KMS-11 (cell line): ENCODE results near the gene RPN2.

Experiments used
- H2AFZ ChIP-seq: fragments of 200-600 bp; sonication (generic); 2 replicates; pipeline ENCODE4 v1.6.1; 2016; ENCODE audit warnings: antibody characterized with exemption, mixed run types, low read depth
- H3K27ac ChIP-seq: fragments of 200-600 bp; sonication (generic); 2 replicates; pipeline ENCODE4 v1.6.1; 2016; ENCODE audit warnings: mild to moderate bottlenecking, mixed run types
- H3K27me3 ChIP-seq: fragments of 200-600 bp; sonication (generic); 2 replicates; pipeline ENCODE4 v1.6.1; 2017; ENCODE audit warnings: mild to moderate bottlenecking, low read depth, mixed run types, moderate library complexity; ENCODE audit not compliant: insufficient read depth
- H3K36me3 ChIP-seq: fragments of 200-600 bp; sonication (generic); 2 replicates; pipeline ENCODE4 v1.6.1; 2017; ENCODE audit warnings: mild to moderate bottlenecking, mixed run types; ENCODE audit not compliant: insufficient read depth
- H3K4me1 ChIP-seq: fragments of 200-600 bp; sonication (generic); 2 replicates; pipeline ENCODE4 v1.6.1; 2016; ENCODE audit warnings: mild to moderate bottlenecking, low read depth, mixed run types; ENCODE audit not compliant: poor library complexity, severe bottlenecking
- H3K4me2 ChIP-seq: fragments of 200-600 bp; sonication (generic); 2 replicates; pipeline ENCODE4 v1.7.0; 2016; ENCODE audit warnings: mild to moderate bottlenecking, mixed run types
- H3K4me3 ChIP-seq: fragments of 200-600 bp; sonication (generic); IDR thresholded peaks from 2 replicates; pipeline ENCODE4 v1.6.1; 2017; ENCODE audit warnings: low read depth, low read length, mixed read lengths; ENCODE audit not compliant: insufficient read depth
- H3K79me2 ChIP-seq: fragments of 200-600 bp; sonication (generic); 2 replicates; pipeline ENCODE4 v1.6.1; 2016; ENCODE audit warnings: low read depth, mixed run types; ENCODE audit not compliant: insufficient read depth
- H3K9ac ChIP-seq: fragments of 200-600 bp; sonication (generic); 2 replicates; pipeline ENCODE4 v1.6.1; 2016; ENCODE audit warnings: mild to moderate bottlenecking, mixed run types
- H4K20me1 ChIP-seq: fragments of 200-600 bp; sonication (generic); 2 replicates; pipeline ENCODE4 v1.6.1; 2016; ENCODE audit warnings: mild to moderate bottlenecking, mixed run types; ENCODE audit not compliant: insufficient read depth
- TF ChIP-seq, protein P1 (sequence below): fragments of 200-600 bp; sonication (generic); conservative IDR thresholded peaks from 2 replicates; pipeline ENCODE4 v1.6.1; 2017; ENCODE audit warnings: low read depth, mild to moderate bottlenecking, antibody characterized with exemption, low read length, moderate library complexity, mixed read lengths

Gene RPN2

DNA sequence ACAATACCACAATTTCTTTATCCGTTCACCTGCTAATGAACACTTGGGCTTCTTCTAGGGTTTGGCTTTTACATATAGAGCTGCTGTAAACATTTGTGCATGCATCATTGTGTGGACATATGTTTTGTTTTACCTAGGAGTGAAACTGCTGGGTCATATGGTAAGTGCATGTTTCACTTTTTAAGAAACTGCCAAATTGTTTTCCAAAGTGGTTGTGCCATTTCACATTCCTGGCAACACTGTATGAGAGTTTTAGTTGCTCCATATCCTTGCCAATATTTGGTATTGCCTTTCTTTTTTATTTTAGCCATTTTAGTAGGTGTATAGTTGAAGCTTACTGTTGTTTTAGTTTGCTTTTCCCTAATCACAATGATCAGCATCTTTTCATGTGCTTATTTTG, 14.1 kb upstream of the RPN2 start:
- Histone ChIP-seq H3K4me3 (no peak overlapping the region), H3K9ac (no peak overlapping the region), H3K4me2 (no peak overlapping the region), H3K4me1 (peaks cover 8% of the 10 kb centered on the region), H3K79me2 (no peaks in the 10 kb centered on the region), H3K36me3 (no peaks in the 10 kb centered on the region), H3K27me3 (no peaks in the 10 kb centered on the region), H4K20me1 (no peaks in the 10 kb centered on the region), H2AFZ (no peak overlapping the region), H3K27ac (no peak overlapping the region)
- TF ChIP-seq, protein P1, sequence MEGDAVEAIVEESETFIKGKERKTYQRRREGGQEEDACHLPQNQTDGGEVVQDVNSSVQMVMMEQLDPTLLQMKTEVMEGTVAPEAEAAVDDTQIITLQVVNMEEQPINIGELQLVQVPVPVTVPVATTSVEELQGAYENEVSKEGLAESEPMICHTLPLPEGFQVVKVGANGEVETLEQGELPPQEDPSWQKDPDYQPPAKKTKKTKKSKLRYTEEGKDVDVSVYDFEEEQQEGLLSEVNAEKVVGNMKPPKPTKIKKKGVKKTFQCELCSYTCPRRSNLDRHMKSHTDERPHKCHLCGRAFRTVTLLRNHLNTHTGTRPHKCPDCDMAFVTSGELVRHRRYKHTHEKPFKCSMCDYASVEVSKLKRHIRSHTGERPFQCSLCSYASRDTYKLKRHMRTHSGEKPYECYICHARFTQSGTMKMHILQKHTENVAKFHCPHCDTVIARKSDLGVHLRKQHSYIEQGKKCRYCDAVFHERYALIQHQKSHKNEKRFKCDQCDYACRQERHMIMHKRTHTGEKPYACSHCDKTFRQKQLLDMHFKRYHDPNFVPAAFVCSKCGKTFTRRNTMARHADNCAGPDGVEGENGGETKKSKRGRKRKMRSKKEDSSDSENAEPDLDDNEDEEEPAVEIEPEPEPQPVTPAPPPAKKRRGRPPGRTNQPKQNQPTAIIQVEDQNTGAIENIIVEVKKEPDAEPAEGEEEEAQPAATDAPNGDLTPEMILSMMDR = no peak

DNA sequence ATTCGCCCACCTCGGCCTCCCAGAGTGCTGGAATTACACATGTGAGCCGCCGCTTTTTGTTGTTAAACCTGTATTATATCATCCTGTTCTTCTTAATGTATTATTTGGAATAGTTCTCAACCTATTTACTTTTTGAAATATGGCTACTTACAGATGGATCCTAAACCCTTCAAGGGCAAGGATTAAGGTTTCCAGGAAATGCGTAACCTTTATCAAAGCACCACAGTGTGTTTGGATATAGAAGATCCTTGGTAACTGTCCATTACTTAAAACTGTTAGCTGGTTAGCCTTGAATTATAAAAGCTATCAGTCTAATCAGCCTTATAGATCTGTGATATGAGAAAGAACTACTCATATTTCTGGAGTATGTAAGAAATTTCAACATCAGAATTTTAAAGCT, 12.3 kb upstream of the RPN2 start:
- no peaks in the 10 kb centered on the region for H4K20me1 ChIP-seq
- H3K79me2 ChIP-seq = no peaks in the 10 kb centered on the region
- no peaks in the 10 kb centered on the region for H3K36me3 ChIP-seq
- H3K27me3 ChIP-seq = no peaks in the 10 kb centered on the region
- H3K4me1 ChIP-seq = peaks cover 13% of the 10 kb centered on the region
- no peak overlapping the region for H3K4me2 ChIP-seq
- H3K4me3 ChIP-seq = no peak overlapping the region
- H3K27ac ChIP-seq = no peak overlapping the region
- H3K9ac ChIP-seq = no peak overlapping the region
- no peak overlapping the region for H2AFZ ChIP-seq
- TF ChIP-seq, protein P1 = no peak

DNA sequence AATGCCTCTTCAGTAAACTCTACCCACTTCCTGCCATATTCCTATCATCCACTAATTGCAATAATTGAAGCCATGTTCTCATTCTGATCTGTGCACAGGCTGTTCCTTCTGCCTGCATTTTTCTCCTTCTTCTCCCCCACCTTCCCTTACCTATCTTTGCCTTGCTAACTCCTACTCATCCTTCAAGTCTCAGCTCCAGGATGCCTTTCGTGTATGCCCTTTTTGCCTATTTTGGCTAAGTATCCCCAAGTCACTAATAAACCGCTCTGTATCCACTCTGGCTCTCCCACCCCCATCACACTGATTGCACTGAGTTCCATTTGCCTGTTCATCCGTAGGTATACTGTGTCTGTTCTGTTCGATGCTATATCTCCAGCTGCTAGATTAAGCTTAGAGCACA, 6.3 kb upstream of the RPN2 start:
- Histone ChIP-seq H3K27me3 (no peaks in the 10 kb centered on the region), H3K36me3 (no peaks in the 10 kb centered on the region), H4K20me1 (no peaks in the 10 kb centered on the region), H3K4me3 (no peak overlapping the region), H3K27ac (no peak overlapping the region), H3K79me2 (no peaks in the 10 kb centered on the region), H2AFZ (no peak overlapping the region), H3K4me2 (no peak overlapping the region), H3K9ac (no peak overlapping the region), H3K4me1 (peaks cover 15% of the 10 kb centered on the region)
- TF ChIP-seq, protein P1 = no peak

DNA sequence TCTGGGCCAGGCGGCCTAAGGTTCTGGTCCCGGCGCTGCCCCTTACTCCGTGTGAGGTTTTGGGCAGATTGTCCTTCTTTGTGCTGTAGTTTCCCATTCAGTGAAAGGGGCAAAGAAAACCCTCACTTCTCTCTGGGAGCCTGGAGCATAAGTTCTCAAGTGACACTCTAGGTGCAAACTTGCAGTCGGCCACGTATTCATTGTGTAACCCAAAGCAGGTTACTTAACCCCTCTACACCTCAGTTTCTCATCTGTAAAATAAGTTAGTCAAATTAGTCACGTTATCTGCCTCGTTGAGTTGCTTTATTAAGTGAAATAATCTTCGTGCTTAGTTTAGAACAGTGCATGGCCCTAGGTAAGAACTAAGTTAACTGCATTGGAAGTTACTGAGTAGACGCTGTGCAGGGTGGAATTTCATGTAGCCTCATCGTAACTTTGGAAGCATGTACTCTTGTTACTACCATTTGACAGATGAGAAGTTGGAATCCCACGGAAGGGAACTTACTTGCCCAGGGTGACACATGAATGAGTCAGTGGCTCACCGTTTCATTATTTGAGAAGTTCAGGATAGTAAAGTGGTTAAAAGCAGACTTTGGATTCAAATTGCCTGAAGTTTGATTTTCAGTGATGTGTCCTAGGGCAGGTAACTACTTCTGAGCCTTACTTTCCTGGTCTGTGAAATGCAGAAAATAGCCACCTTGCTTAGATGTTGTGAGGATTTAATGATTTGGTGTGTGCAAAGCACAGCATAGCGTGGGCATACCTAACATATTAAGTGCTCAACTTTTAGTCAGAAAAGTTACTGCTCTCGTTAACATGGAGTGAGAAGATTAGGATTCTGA, 774 bp downstream of the RPN2 start:
- Histone ChIP-seq H3K4me3 (no peak overlapping the region), H3K27ac (peak overlapping the region; percentile 92), H3K36me3 (peaks cover 14% of the 10 kb centered on the region; the same call in 1 of the 2 replicates), H4K20me1 (peaks cover 15% of the 10 kb centered on the region), H2AFZ (peak overlapping the region; percentile 79), H3K4me2 (peak overlapping the region; percentile 87), H3K4me1 (peaks cover 52% of the 10 kb centered on the region), H3K9ac (peak overlapping the region; percentile 95), H3K79me2 (peaks cover 58% of the 10 kb centered on the region), H3K27me3 (no peaks in the 10 kb centered on the region)
- TF ChIP-seq, protein P1 = no peak
